H1 (cell line): ENCODE results near the gene C19orf85. TPM values are rescaled to one million over a fixed set of nuclear protein-coding genes. Genes with fewer than 3 reads are reported as not detected.
A peak's percentile ranks its signal among the peaks of the same experiment; 100 is the strongest.

ENCODE experiments used
- SP1 ChIP-seq: IDR thresholded peaks from 2 replicates; pipeline ENCODE4 v1.6.1; 2011; ENCODE audit warnings: low read depth, low read length
- polyA plus RNA-seq, 7 experiments: library from polyadenylated mRNA; depleted of rRNA in 3 of 7; stranded (reverse) in 5 of 7; unstranded in 2 of 7; fragments of >200 nt in 5 of 7; fragments of 200-250 nt in 2 of 7; gene quantifications; 1 replicate in 5 of 7; 2 replicates in 1 of 7; 4 replicates in 1 of 7; pipeline versions ENCODE4 v1.2.1 to v1.2.3, GENCODE V29; 2011 to 2013; ENCODE audit warnings: missing spikeins in 2 of 7, mixed read lengths in 2 of 7
- total RNA-seq: library from RNA; stranded (reverse); fragmentation: NEBNext Ultra II Directional; extraction: Animal tissue kit (Norgen Biotek cat#: 25700); gene quantifications from 2 replicates; pipeline ENCODE4 v1.2.1, GENCODE V29; 2021
- TF ChIP-seq, protein P1 (sequence below): IDR thresholded peaks from 2 replicates; pipeline ENCODE4 v1.6.1; 2012; ENCODE audit warnings: inconsistent platforms

The C19orf85 gene
- total and polyA plus RNA-seq, 2 of the 8 experiments (the other 6 are each of a cell fraction or from before 2014, with no cell fraction given), result 2.2 to 3.2 TPM

DNA sequence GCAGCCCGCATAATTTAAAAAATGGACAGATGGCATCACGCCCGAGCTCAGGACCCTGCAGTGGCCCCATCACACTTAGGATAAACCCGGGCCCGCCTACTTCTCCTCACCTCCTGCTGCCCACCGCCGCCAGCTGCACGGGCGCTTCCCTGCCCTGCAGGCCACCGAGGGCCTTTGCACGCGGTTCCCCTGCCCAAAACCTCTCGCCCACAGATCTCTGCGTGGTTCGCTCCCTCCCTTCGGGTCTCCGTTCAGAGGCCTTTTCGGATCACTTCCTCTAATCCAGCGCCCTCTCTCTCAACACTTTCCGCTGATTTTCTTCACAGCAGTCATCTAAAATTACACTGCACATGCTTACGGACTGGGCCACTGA, 23.2 kb downstream of the C19orf85 start (continued):
- TF ChIP-seq, protein P1, sequence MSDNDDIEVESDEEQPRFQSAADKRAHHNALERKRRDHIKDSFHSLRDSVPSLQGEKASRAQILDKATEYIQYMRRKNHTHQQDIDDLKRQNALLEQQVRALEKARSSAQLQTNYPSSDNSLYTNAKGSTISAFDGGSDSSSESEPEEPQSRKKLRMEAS, result peak; percentile 34; the same call in 1 of the 2 replicates
- TF ChIP-seq SP1, result no peak
